Adrenal gland (tissue), 12 donors: ENCODE measurements around the gene CYB561A3. TPM values are rescaled to one million over a fixed set of nuclear protein-coding genes. Genes with fewer than 3 reads are reported as not detected.

Source experiments
- DNase-seq, 7 donors: peaks; one replicate each; pipeline ENCODE4 v3.0.0-alpha.2; 2019 to 2020
- H3K27ac ChIP-seq, 5 donors: fragments of 200-600 bp; sonication (generic) in 4 of 5; 1 replicate in 3 of 5; 2 replicates in 2 of 5; pipeline versions ENCODE4 v1.5.1 to v1.8.0; 2016 to 2020; ENCODE audit warnings: mild to moderate bottlenecking in 1 of 5
- H3K27me3 ChIP-seq: fragments of 200-600 bp; 2 replicates; pipeline ENCODE4 v1.8.0; 2021
- H3K36me3 ChIP-seq, 2 donors: fragments of 200-600 bp; replicated peaks in 1 of 2; 1 replicate in 1 of 2; 2 replicates in 1 of 2; pipeline versions ENCODE4 v1.5.1 to v1.8.0; 2018 to 2022
- H3K4me1 ChIP-seq, 2 donors: fragments of 200-600 bp; replicated peaks in 1 of 2; 1 replicate in 1 of 2; 2 replicates in 1 of 2; pipeline versions ENCODE4 v1.5.1 to v1.8.0; 2018 to 2021
- H3K4me3 ChIP-seq, 4 donors: fragments of 200-600 bp; sonication (generic) in 3 of 4; one replicate each; pipeline ENCODE4 v1.5.1; 2016 to 2018
- H3K9me3 ChIP-seq, 3 donors: fragments of 200-600 bp; sonication (generic) in 1 of 3; replicated peaks in 1 of 3; 1 replicate in 2 of 3; 2 replicates in 1 of 3; pipeline versions ENCODE4 v1.5.1 to v1.8.0; 2016 to 2021
- CTCF ChIP-seq, 6 experiments: fragments of 450-650 bp in 4 of 6; fragments of 200-600 bp in 2 of 6; sonication (generic) in 1 of 6; IDR thresholded peaks; 1 replicate in 5 of 6; 2 replicates in 1 of 6; pipeline versions ENCODE4 v1.5.1 to v1.8.0; 2016 to 2021; ENCODE audit warnings: antibody characterized with exemption in 6 of 6, mild to moderate bottlenecking in 2 of 6, moderate library complexity in 1 of 6
- POLR2A ChIP-seq, 2 donors: fragments of 450-650 bp; IDR thresholded peaks; one replicate each; pipeline ENCODE4 v1.6.1; 2017; ENCODE audit warnings: antibody characterized with exemption in 2 of 2, mild to moderate bottlenecking in 2 of 2, moderate library complexity in 1 of 2
- WGBS, 4 donors: extraction: QIAGEN DNeasy Blood & Tissue Kit in 2 of 4; methylation state at CpG; one replicate each; pipeline versions ENCODE4 v1.1.5 to v1.1.7; 2013 to 2017; 5-methylcytosine and 5-hydroxymethylcytosine counted together
- intact Hi-C, 2 donors: fragments of 100-400 bp; cut with DNase I; formaldehyde crosslinking; loops; one replicate each; pipeline versions ENCODE4 v1.14.1 to v1.15.0; 2022 to 2023
- polyA plus RNA-seq, 3 donors: library from polyadenylated mRNA; stranded (reverse); fragments of 200-250 nt in 2 of 3; fragments of 350-450 nt in 1 of 3; fragmentation: Illumina TruSeq in 1 of 3; extraction: RNeasy Lipid Tissue Mini Kit (QIAGEN cat#74804) in 1 of 3; gene quantifications; one replicate each; pipeline ENCODE4 v1.2.3, GENCODE V29; 2013 to 2014
- total RNA-seq, 9 donors: library from RNA; depleted of rRNA in 4 of 9; stranded (reverse); fragments of >200 nt in 4 of 9; fragments of 120-200 nt in 1 of 9; fragmentation: NEBNext Ultra II Directional in 1 of 9; extraction: Animal tissue kit (Norgen Biotek cat#: 25700) in 1 of 9; gene quantifications; one replicate each; pipeline versions ENCODE4 v1.1.0 to v1.2.4, GENCODE V29; 2013 to 2023
- donor health status: healthy with polysubstance abuse.
- donor health status: Bipolar disorder and iron deficiency.
- donor health status: DM: yes; HTN: yes; CAD: no.
- donor health status: DM: no; HTN: no; CAD: no.
- donor health status: DM: no; HTN: no; CAD: no.
- donor health status: DM: yes; HTN: yes; CAD: no.

The CYB561A3 gene
- total and polyA plus RNA-seq, 12 donors = 46.1 to 1,306 (median 622) TPM

DNA sequence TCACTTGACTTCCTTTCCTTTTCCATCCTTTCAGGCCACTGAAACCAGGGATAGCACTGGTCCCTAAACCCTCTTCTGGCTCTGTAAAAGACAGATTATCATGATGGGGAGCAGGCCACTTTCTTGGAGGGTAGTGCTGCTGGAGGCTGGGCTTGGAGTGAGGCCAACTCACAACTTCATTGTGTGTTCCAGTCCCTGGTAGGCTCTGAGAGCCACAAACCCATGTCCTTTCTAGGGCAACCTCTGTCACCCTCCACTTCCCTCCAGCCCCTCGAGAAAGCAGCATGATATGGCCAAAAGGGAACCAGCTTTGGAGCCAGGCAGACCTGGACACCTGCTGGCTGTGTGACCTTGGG is 26.3 kb downstream of the CYB561A3 start:
- H3K27ac ChIP-seq = peak overlapping the region; percentile 82 to 98 (median 92)
- H3K4me1 ChIP-seq = peaks cover 42 to 53% of the 10 kb centered on the region in 2 donors
- H3K36me3 ChIP-seq = peaks cover 0 to 14% of the 10 kb centered on the region in 2 donors
- no peak for TF ChIP-seq POLR2A (IDR thresholded peaks at IDR 0.05)
- peak in 2 of 7 donors; percentile 46 to 55 for DNase-seq
- H3K27me3 ChIP-seq = no peaks in the 10 kb centered on the region
- 38 to 67% (median 56%) methylated on average over 1 of the region's 1 CpG for WGBS, 4 donors
- intact Hi-C loops = no loop called here
- no peak overlapping the region for H3K4me3 ChIP-seq
- H3K9me3 ChIP-seq = no peaks in the 10 kb centered on the region

DNA sequence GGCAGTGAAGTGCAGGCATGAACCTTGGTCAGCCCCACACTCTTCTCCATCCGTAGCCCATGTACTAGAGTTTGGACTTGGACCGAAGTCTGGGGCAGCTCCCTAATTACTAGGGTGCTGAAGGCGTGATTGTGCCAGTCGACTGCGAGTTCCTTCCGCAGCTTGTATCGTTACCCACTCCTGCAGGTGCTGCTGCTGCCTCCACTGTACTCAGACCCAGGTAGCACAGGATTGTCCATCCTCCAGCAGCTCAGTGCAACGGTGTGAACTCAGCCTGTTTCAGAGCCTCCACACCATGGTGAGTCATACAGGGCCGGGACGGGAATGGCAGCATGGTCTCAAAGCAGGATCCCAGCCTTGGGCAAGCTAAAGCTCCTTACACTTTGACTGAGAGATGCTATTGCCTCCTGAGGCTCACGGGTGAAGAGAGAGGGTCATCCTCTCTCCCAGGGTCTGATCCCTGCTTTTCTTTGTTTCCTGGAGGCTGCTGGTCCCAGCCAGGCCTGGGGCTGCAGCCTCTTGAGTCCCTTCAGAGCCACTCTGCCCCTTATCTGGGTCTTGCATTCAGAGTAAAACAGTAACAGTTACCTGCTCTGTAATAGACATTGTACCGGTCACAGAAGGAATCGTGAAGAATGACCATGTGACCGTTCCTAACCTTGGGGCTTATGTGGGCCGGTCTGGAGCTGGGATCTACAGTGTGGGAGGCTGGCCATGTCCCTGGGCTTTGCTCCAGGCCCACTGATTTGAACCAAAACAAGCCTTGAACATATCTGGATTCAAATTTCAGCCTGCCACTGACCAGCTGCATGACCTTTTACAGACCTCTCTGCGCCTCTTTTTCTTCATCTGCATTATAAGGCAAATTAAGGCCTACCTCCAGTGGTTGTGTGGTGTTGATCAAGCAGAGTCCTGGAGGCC is 27.0 kb downstream of the CYB561A3 start:
- no peak overlapping the region for H3K4me3 ChIP-seq
- no peaks in the 10 kb centered on the region for H3K9me3 ChIP-seq
- 56 to 67% (median 60%) methylated on average over 10 to 16 of the region's 16 CpGs for WGBS, 4 donors
- TF ChIP-seq CTCF (IDR thresholded peaks at IDR 0.05) (no peak), POLR2A (IDR thresholded peaks at IDR 0.05) (peak in 1 of 2 donors; percentile 58)
- intact Hi-C loops = no loop called here
- H3K36me3 ChIP-seq = peaks cover 0 to 17% of the 10 kb centered on the region in 2 donors
- H3K27me3 ChIP-seq = no peaks in the 10 kb centered on the region
- peak overlapping the region; percentile 82 to 98 (median 92) for H3K27ac ChIP-seq
- peaks cover 46 to 58% of the 10 kb centered on the region in 2 donors for H3K4me1 ChIP-seq
- DNase-seq = peak in 6 of 7 donors; percentile 76 to 92 (median 88)

DNA sequence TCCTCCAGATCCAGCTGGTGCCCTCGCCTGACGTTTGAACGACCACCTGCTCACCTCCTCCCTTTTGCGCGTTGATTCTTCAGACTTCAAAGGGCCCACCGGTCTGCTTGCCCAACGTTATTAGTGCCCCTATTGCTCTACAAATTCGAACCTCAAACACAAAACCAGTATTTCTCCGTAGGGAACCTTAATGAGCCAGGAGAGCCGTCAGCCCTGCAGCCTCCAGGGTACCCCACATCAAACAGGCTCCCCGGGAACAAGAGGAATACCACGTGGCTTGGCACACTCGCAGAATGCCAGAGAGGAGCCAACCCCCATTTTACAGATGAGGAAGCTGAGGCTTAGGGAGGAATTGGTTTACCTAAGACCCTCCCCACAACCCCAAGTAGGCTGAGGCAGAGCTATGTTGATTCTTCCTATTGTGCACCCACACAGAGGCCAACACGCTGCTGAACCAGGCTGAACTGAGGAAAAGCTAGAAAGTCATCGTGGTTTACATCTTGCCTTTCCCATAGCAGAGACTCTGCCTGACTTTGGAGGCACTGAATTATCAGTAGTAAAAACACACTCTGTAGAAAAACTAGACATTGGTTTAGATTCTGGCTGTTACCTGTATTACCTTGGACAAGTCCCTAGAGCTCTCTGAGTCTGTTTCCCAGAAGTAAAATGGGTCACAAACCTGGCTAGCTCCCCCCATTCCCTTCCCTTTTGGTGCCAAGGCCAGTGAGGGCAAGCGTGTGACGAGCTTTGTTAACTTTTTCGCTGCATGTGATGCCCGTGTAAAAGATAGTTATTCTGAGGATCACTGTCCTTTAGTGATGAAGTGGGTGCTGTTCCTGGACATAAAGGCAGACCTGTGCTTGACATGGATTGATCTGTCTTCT is 27.9 kb downstream of the CYB561A3 start:
- DNase-seq = peak in 1 of 7 donors; percentile 32
- H3K36me3 ChIP-seq = peaks cover 0 to 22% of the 10 kb centered on the region in 2 donors
- TF ChIP-seq POLR2A (IDR thresholded peaks at IDR 0.05) (no peak), CTCF (IDR thresholded peaks at IDR 0.05) (no peak)
- peaks cover 55 to 67% of the 10 kb centered on the region in 2 donors for H3K4me1 ChIP-seq
- no peaks in the 10 kb centered on the region for H3K27me3 ChIP-seq
- H3K27ac ChIP-seq = peak overlapping the region; percentile 82 to 98 (median 92)
- intact Hi-C loops = no loop called here
- H3K9me3 ChIP-seq = no peaks in the 10 kb centered on the region
- 22 to 28% (median 24%) methylated on average over 17 to 19 of the region's 19 CpGs for WGBS, 4 donors
- peak overlapping the region; percentile 43 to 99 (median 80) for H3K4me3 ChIP-seq

- H3K4me3 ChIP-seq = peak within 1 kb of the TSS; percentile 43 to 99 (median 80)
- H3K4me1 ChIP-seq = peaks cover 60 to 75% of the 10 kb centered on the region in 2 donors
- peaks cover 0 to 21% of the 10 kb centered on the region in 2 donors for H3K36me3 ChIP-seq
- intact Hi-C loops = no loop called here
- no peaks in the 10 kb centered on the region for H3K9me3 ChIP-seq
- WGBS, 4 donors = 0 to 1% (median 0%) methylated on average over 32 to 81 of the region's 81 CpGs; no CpG with 5 or more reads in 1 of the 4 donors
- peak; percentile 62 to 87 for TF ChIP-seq POLR2A (IDR thresholded peaks at IDR 0.05)
- TF ChIP-seq CTCF (IDR thresholded peaks at IDR 0.05) = no peak
- no peaks in the 10 kb centered on the region for H3K27me3 ChIP-seq
- H3K27ac ChIP-seq = peak within 1 kb of the TSS; percentile 82 to 98 (median 92)
- peak; percentile 95 to 97 (median 96) for DNase-seq
Observed at GRCh38 chr11:61332797-61333549, 28.7 kb downstream of the CYB561A3 start, which contains the start of the genes DDB1 and TKFC. DDB1 (minus strand) TSS chr11:61333105; CDS start chr11:61332968, 137 bp downstream. TKFC (plus strand) TSS chr11:61333228; CDS start chr11:61334729, 1,501 bp downstream.
